Colonic mucosa (tissue), 4 donors: Measurements from ENCODE around the gene THADA. TPM values are rescaled to one million over a fixed set of nuclear protein-coding genes. Genes with fewer than 3 reads are reported as not detected.
"Not testable (repeated sequence)": the region's sequence is repeated elsewhere in the genome, so short reads cannot be mapped to it uniquely, and the experiment has no call there.

Source experiments
- DNase-seq: peaks from one replicate; pipeline ENCODE4 v3.0.0-alpha.2; 2020
- H3K27ac ChIP-seq: fragments of 200-600 bp; one replicate; pipeline ENCODE4 v1.8.0; 2021
- H3K27me3 ChIP-seq: fragments of 200-600 bp; one replicate; pipeline ENCODE4 v1.8.0; 2021
- H3K36me3 ChIP-seq: fragments of 200-600 bp; one replicate; pipeline ENCODE4 v1.8.0; 2021
- H3K4me1 ChIP-seq: fragments of 200-600 bp; one replicate; pipeline ENCODE4 v1.8.0; 2021; ENCODE audit warnings: mild to moderate bottlenecking
- H3K4me3 ChIP-seq: fragments of 200-600 bp; one replicate; pipeline ENCODE4 v1.8.0; 2021
- H3K9ac ChIP-seq, 2 donors: one replicate each; pipeline ENCODE4 v1.7.0; 2013; ENCODE audit warnings: control low read depth in 2 of 2, low read depth in 2 of 2, low read length in 2 of 2
- H3K9me3 ChIP-seq: fragments of 200-600 bp; one replicate; pipeline ENCODE4 v1.8.0; 2021
- intact Hi-C: fragments of 100-400 bp; cut with DNase I; formaldehyde crosslinking; loops from one replicate; pipeline ENCODE4 v1.14.1; 2022
- total RNA-seq, 2 donors: library from RNA; stranded (reverse); fragmentation: NEBNext Ultra II Directional in 1 of 2; extraction: Animal tissue kit (Norgen Biotek cat#: 25700) in 1 of 2; gene quantifications; one replicate each; pipeline ENCODE4 v1.2.1, GENCODE V29; 2021
- TF ChIP-seq, protein P1 (sequence below): fragments of 200-600 bp; IDR thresholded peaks from one replicate; pipeline ENCODE4 v1.8.0; 2022; ENCODE audit warnings: antibody characterized with exemption, mild to moderate bottlenecking
- donor health status: healthy.
- donor health status: DM: no; HTN: no; CAD: no.
- donor health status: DM: no; HTN: no; CAD: no.

THADA gene
- total RNA-seq, 2 donors from 2014 or later, result 14.6 to 31.4 TPM

DNA sequence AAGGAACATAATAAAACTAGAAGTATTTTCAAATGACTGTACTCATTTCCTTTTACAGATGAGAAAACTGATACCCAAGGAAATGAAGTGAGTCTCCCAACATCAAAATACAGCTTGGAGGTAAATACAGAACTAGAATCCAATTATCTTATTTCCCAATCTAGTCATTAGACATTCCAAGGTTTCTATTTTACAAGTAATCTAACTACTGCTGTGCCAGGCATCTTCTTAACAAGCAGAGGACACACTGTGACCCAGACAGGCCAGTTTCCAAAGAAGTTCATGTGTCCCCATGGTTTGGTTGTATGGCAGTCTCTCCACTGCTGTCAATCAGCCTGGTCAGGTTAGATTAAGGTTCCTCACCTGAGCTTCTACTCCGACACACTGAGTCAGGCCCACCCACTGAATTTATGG lies 143.5 kb downstream of the THADA start:
- Histone ChIP-seq H3K4me1 (no peaks in the 10 kb centered on the region), H3K4me3 (no peak overlapping the region), H3K27ac (no peak overlapping the region), H3K27me3 (no peaks in the 10 kb centered on the region), H3K9me3 (no peaks in the 10 kb centered on the region), H3K36me3 (no peaks in the 10 kb centered on the region), H3K9ac (no peak overlapping the region)
- TF ChIP-seq, protein P1, sequence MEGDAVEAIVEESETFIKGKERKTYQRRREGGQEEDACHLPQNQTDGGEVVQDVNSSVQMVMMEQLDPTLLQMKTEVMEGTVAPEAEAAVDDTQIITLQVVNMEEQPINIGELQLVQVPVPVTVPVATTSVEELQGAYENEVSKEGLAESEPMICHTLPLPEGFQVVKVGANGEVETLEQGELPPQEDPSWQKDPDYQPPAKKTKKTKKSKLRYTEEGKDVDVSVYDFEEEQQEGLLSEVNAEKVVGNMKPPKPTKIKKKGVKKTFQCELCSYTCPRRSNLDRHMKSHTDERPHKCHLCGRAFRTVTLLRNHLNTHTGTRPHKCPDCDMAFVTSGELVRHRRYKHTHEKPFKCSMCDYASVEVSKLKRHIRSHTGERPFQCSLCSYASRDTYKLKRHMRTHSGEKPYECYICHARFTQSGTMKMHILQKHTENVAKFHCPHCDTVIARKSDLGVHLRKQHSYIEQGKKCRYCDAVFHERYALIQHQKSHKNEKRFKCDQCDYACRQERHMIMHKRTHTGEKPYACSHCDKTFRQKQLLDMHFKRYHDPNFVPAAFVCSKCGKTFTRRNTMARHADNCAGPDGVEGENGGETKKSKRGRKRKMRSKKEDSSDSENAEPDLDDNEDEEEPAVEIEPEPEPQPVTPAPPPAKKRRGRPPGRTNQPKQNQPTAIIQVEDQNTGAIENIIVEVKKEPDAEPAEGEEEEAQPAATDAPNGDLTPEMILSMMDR, result no peak
- DNase-seq, result no peak
- intact Hi-C loops, result no loop called here

DNA sequence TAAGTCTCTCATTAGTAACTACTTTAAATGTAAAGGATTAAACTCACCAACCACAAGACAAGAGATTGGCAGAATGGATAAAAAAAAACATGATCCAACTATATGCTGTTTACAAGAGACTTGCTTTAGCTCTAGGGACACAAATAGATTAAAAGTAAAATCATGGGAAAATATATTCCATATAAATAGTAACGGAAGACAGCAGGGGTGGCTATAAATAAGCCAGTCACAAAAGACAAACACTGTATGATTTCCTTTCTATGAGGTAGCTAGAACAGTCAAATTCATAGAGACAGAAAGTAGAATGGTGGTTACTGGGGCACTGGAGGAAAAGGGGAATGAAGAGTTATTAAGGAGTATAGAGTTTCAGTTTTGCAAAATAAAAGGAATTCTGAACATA lies 145.2 kb downstream of the THADA start:
- intact Hi-C loops, result no loop called here
- no peaks in the 10 kb centered on the region for H3K9me3 ChIP-seq
- no peak for DNase-seq

DNA sequence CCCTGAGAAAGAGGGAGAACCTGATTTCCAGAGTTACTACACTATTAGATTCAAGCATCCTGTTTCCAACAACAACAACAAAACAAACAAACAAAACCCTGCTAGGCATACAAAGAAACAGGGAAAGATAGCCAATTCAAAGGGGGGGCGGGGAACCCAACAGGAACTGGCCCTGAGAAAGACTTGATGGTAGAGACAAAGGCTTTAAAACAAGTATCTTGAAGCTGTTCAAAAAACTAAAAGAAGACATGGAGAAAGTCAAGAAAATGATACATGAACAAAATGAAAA lies 147.1 kb downstream of the THADA start:
- Histone ChIP-seq H3K36me3 (no peaks in the 10 kb centered on the region), H3K4me1 (no peaks in the 10 kb centered on the region), H3K27ac (no peak overlapping the region), H3K27me3 (no peaks in the 10 kb centered on the region), H3K9ac (no peak overlapping the region), H3K9me3 (no peaks in the 10 kb centered on the region), H3K4me3 (no peak overlapping the region)
- intact Hi-C loops, result no loop called here
- TF ChIP-seq, protein P1, result no peak
- DNase-seq, result no peak

More for the DNA sequence above, 145.2 kb downstream of the THADA start:
- H3K27me3 ChIP-seq, result no peaks in the 10 kb centered on the region
- TF ChIP-seq, protein P1, result no peak
- H3K4me3 ChIP-seq, result no peak overlapping the region
- no peaks in the 10 kb centered on the region for H3K4me1 ChIP-seq
- no peak overlapping the region for H3K27ac ChIP-seq
- H3K9ac ChIP-seq, result no peak overlapping the region
- H3K36me3 ChIP-seq, result no peaks in the 10 kb centered on the region

DNA sequence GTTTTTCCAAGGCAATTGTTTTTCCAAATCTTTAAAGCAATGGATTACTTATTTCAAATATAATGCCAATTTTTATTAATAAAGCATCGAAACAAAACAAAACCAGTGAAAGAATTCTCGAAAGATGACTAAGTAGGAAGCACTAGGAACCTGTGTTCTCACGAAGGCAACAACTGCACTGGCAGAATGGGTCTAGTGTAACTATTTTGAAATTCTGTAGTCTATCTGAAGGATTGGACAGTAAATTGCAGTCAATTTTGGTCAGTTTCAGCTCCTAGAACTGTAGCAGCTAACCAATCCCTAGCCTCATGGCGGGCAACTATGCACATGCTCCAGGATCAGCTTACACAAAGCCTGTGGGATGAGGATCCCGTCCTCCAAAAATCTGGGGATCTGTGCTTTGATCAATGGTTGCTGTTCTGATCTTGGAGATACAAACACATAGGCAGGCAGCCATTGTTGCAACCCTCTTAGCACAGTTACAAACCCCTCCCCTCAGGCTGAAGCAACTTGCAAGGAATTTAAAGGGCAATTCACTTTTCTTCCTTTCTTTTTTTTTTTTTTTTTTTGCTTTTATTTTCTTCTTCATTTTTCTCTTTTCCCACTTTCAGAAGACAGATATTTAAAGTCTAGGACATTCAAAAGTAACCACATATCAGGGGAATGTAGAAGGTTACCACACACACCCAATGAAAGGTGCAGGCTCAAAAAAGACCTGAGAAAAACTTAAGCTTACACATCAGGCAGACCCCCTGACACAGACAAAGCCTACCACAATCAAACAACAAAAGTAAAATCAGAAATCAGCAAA lies 147.6 kb downstream of the THADA start:
- TF ChIP-seq, protein P1, result no peak
- H3K4me3 ChIP-seq, result no peak overlapping the region
- H3K9ac ChIP-seq, result no peak overlapping the region
- H3K9me3 ChIP-seq, result no peaks in the 10 kb centered on the region
- H3K36me3 ChIP-seq, result no peaks in the 10 kb centered on the region
- intact Hi-C loops, result no loop called here
- no peaks in the 10 kb centered on the region for H3K4me1 ChIP-seq
- H3K27me3 ChIP-seq, result no peaks in the 10 kb centered on the region
- no peak overlapping the region for H3K27ac ChIP-seq
- DNase-seq, result no peak

DNA sequence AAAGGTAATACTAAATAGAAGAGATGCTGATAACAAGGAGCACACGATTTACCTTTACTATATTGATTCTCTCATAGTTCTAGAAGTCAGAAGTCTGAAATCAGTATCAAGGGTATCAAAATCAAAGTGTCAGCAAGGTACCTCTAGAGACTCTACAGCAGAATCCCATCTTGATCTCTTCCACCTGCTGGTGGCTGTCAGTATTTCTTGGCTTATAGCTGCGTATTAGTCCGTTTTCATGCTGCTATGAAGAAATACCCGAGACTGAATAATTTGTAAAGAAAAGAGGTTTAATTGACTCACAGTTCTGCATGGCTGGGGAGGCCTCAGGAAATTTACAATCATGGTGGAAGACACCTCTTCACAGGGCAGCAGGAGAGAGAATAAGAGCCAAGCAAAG lies 149.1 kb downstream of the THADA start:
- H3K4me3 ChIP-seq, intact Hi-C loops, H3K9me3 ChIP-seq, H3K9ac ChIP-seq, H3K27me3 ChIP-seq, DNase-seq, H3K27ac ChIP-seq, H3K4me1 ChIP-seq, H3K36me3 ChIP-seq: not testable (repeated sequence)

DNA sequence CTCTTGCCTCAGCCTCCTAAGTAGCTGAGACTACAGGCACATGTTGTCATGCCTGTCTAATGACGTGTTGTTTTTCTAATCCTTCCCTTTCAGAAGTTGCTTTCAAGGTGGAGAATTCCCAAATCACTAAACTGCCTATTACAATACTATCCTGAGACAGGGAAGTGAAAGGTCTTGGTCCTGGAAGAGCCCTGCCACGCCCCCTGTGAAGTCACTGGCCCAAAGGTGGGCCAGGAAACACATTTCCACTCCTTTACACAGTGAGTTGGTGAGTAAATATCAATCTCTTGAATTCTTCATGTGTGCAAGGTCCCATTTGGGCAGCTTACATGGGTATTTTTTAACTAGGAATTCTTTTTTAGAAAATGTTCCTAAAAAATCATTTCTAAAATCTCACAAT lies 150.1 kb downstream of the THADA start:
- no peak overlapping the region for H3K4me3 ChIP-seq
- no peak overlapping the region for H3K27ac ChIP-seq
- no peak overlapping the region for H3K9ac ChIP-seq
- DNase-seq, result no peak
- TF ChIP-seq, protein P1, result no peak
- H3K4me1 ChIP-seq, result peaks cover 5% of the 10 kb centered on the region
- intact Hi-C loops, result no loop called here
- no peaks in the 10 kb centered on the region for H3K27me3 ChIP-seq
- no peaks in the 10 kb centered on the region for H3K36me3 ChIP-seq
- no peaks in the 10 kb centered on the region for H3K9me3 ChIP-seq
